Neural progenitor cell (in vitro differentiated cells): Measurements from ENCODE around the gene GBGT1. TPM values are rescaled to one million over a fixed set of nuclear protein-coding genes. Genes with fewer than 3 reads are reported as not detected.
"Not testable (repeated sequence)": the region's sequence is repeated elsewhere in the genome, so short reads cannot be mapped to it uniquely, and the experiment has no call there.

Source experiments
- DNase-seq: peaks from one replicate; pipeline ENCODE4 v3.0.0-alpha.2; 2016; ENCODE audit warnings: low spot score
- H2AFZ ChIP-seq: fragments of 200-600 bp; sonication (generic); replicated peaks from 2 replicates; pipeline ENCODE4 v1.6.1; 2016; ENCODE audit warnings: antibody characterized with exemption
- H3F3A ChIP-seq: fragments of 200-600 bp; sonication (generic); 2 replicates; pipeline ENCODE4 v1.6.1; 2016; ENCODE audit warnings: antibody characterized with exemption, low read depth
- H3K27ac ChIP-seq: fragments of 200-600 bp; sonication (generic); 2 replicates; pipeline ENCODE4 v1.5.1; 2016; ENCODE audit warnings: mild to moderate bottlenecking
- H3K27me3 ChIP-seq: fragments of 200-600 bp; sonication (generic); 2 replicates; pipeline ENCODE4 v1.6.1; 2016; ENCODE audit warnings: mild to moderate bottlenecking, moderate library complexity
- H3K36me3 ChIP-seq: fragments of 200-600 bp; sonication (generic); 2 replicates; pipeline ENCODE4 v1.5.1; 2016
- H3K4me1 ChIP-seq: fragments of 200-600 bp; sonication (generic); 2 replicates; pipeline ENCODE4 v1.6.1; 2016; ENCODE audit warnings: mixed run types
- H3K4me2 ChIP-seq: fragments of 200-600 bp; sonication (generic); 2 replicates; pipeline ENCODE4 v1.6.1; 2016
- H3K4me3 ChIP-seq: fragments of 200-600 bp; sonication (generic); 2 replicates; pipeline ENCODE4 v1.5.1; 2016
- H3K79me2 ChIP-seq: fragments of 200-600 bp; sonication (generic); 2 replicates; pipeline ENCODE4 v1.6.1; 2016; ENCODE audit warnings: low read depth
- H3K9ac ChIP-seq: fragments of 200-600 bp; sonication (generic); 2 replicates; pipeline ENCODE4 v1.6.1; 2016
- H3K9me3 ChIP-seq: fragments of 200-600 bp; sonication (generic); 2 replicates; pipeline ENCODE4 v1.5.1; 2016; ENCODE audit warnings: low read depth
- H4K20me1 ChIP-seq: fragments of 200-600 bp; sonication (generic); 2 replicates; pipeline ENCODE4 v1.6.1; 2016; ENCODE audit warnings: low read depth
- H3K27ac Mint-ChIP-seq: 3 replicates; pipeline ENCODE4 v1.8.0; 2021; ENCODE audit warnings: mixed read lengths
- H3K27me3 Mint-ChIP-seq: 2 replicates; pipeline ENCODE4 v1.8.0; 2022; ENCODE audit warnings: low read depth, mild to moderate bottlenecking, inconsistent platforms, moderate library complexity, mixed read lengths; ENCODE audit not compliant: insufficient read depth
- H3K36me3 Mint-ChIP-seq: 3 replicates; pipeline ENCODE4 v1.8.0; 2021; ENCODE audit warnings: mixed read lengths
- H3K4me1 Mint-ChIP-seq: 3 replicates; pipeline ENCODE4 v1.8.0; 2021; ENCODE audit warnings: mixed read lengths
- H3K4me3 Mint-ChIP-seq: 3 replicates; pipeline ENCODE4 v1.8.0; 2021; ENCODE audit warnings: mild to moderate bottlenecking, moderate library complexity, mixed read lengths
- H3K9me3 Mint-ChIP-seq: 3 replicates; pipeline ENCODE4 v1.8.0; 2020; ENCODE audit warnings: mixed read lengths
- CTCF ChIP-seq: fragments of 200-600 bp; sonication (generic); IDR thresholded peaks from 2 replicates; pipeline ENCODE4 v1.5.1; 2017; ENCODE audit warnings: antibody characterized with exemption, mild to moderate bottlenecking
- EZH2 ChIP-seq: fragments of 200-600 bp; sonication (generic); IDR thresholded peaks from 2 replicates; pipeline ENCODE4 v1.6.1; 2017; ENCODE audit warnings: antibody characterized with exemption, mild to moderate bottlenecking, moderate library complexity
- EZH2phosphoT487 ChIP-seq: fragments of 200-600 bp; sonication (generic); IDR thresholded peaks from 2 replicates; pipeline ENCODE4 v1.6.1; 2017; ENCODE audit warnings: antibody characterized with exemption
- total RNA-seq: library from RNA; depleted of rRNA; stranded (reverse); fragments of >200 nt; gene quantifications from 2 replicates; pipeline ENCODE4 v1.2.3, GENCODE V29; 2015; ENCODE audit warnings: low replicate concordance

The GBGT1 gene
- 2.0 and 3.0 TPM in 2 replicates for total RNA-seq

GRCh38 chr9:133163504-133164172 lies at the start of gene GBGT1:
Gene GBGT1, minus strand, starts transcription at chr9:133163914. Its CDS starts 1,502 bp downstream, at chr9:133162412.
- H3K4me1 ChIP-seq, result peaks cover 6% of the 10 kb centered on the region
- peak within 1 kb of the TSS; percentile 67 for H3K4me3 ChIP-seq
- no peak for TF ChIP-seq EZH2phosphoT487
- TF ChIP-seq EZH2, result peak; percentile 44
- no peaks in the 10 kb centered on the region for H3K36me3 ChIP-seq
- peaks cover 4% of the 10 kb centered on the region for H3F3A ChIP-seq
- H3K27ac ChIP-seq, result no peak within 1 kb of the TSS
- peak within 1 kb of the TSS; percentile 82 for H3K4me2 ChIP-seq
- H3K4me1 Mint-ChIP-seq, result peaks cover 8% of the 10 kb centered on the region
- H3K9me3 ChIP-seq, result no peaks in the 10 kb centered on the region
- H3K27me3 ChIP-seq, result peaks cover 47% of the 10 kb centered on the region
- H3K36me3 Mint-ChIP-seq, result no peaks in the 10 kb centered on the region
- H3K9ac ChIP-seq, result no peak within 1 kb of the TSS
- peak within 1 kb of the TSS; percentile 89 for H2AFZ ChIP-seq
- DNase-seq, result peak; percentile 82
- no peaks in the 10 kb centered on the region for H3K9me3 Mint-ChIP-seq
- H3K27ac Mint-ChIP-seq, result no peak within 1 kb of the TSS
- H3K27me3 Mint-ChIP-seq, result peaks cover 8% of the 10 kb centered on the region
- peak within 1 kb of the TSS; percentile 83 for H3K4me3 Mint-ChIP-seq
- H4K20me1 ChIP-seq, result peaks cover 3% of the 10 kb centered on the region
- H3K79me2 ChIP-seq, result no peaks in the 10 kb centered on the region

GRCh38 chr9:133210609-133211008 lies 46.9 kb upstream of the GBGT1 start:
- Histone ChIP-seq H2AFZ (no peak overlapping the region), H3K9me3 (no peaks in the 10 kb centered on the region), H3K27me3 (peaks cover 78% of the 10 kb centered on the region), H3K36me3 (no peaks in the 10 kb centered on the region), H3K4me3 (no peak overlapping the region), H3F3A (no peaks in the 10 kb centered on the region), H4K20me1 (no peaks in the 10 kb centered on the region), H3K9ac (no peak overlapping the region), H3K27ac (no peak overlapping the region), H3K4me1 (no peaks in the 10 kb centered on the region), H3K4me2 (no peak overlapping the region), H3K79me2 (no peaks in the 10 kb centered on the region)
- H3K27me3 Mint-ChIP-seq, result peaks cover 12% of the 10 kb centered on the region
- H3K9me3 Mint-ChIP-seq, result peaks cover 13% of the 10 kb centered on the region
- TF ChIP-seq EZH2phosphoT487 (no peak), CTCF (no peak), EZH2 (no peak)
- H3K36me3 Mint-ChIP-seq, result no peaks in the 10 kb centered on the region
- no peak for DNase-seq
- no peak overlapping the region for H3K27ac Mint-ChIP-seq
- H3K4me3 Mint-ChIP-seq, result no peak overlapping the region
- H3K4me1 Mint-ChIP-seq, result no peaks in the 10 kb centered on the region

GRCh38 chr9:133210202-133210532 lies 46.5 kb upstream of the GBGT1 start:
- Mint-ChIP-seq H3K27ac (no peak overlapping the region), H3K9me3 (peaks cover 10% of the 10 kb centered on the region), H3K27me3 (peaks cover 12% of the 10 kb centered on the region), H3K4me3 (peak overlapping the region; percentile 24), H3K36me3 (no peaks in the 10 kb centered on the region), H3K4me1 (no peaks in the 10 kb centered on the region)
- no peak overlapping the region for H3K4me3 ChIP-seq
- peaks cover 74% of the 10 kb centered on the region for H3K27me3 ChIP-seq
- no peaks in the 10 kb centered on the region for H4K20me1 ChIP-seq
- no peaks in the 10 kb centered on the region for H3K4me1 ChIP-seq
- H2AFZ ChIP-seq, result no peak overlapping the region
- H3K27ac ChIP-seq, result no peak overlapping the region
- TF ChIP-seq CTCF (no peak), EZH2phosphoT487 (no peak), EZH2 (no peak)
- DNase-seq, result no peak
- no peaks in the 10 kb centered on the region for H3K36me3 ChIP-seq
- H3K9me3 ChIP-seq, result no peaks in the 10 kb centered on the region
- no peaks in the 10 kb centered on the region for H3K79me2 ChIP-seq
- no peak overlapping the region for H3K4me2 ChIP-seq
- H3K9ac ChIP-seq, result no peak overlapping the region
- H3F3A ChIP-seq, result no peaks in the 10 kb centered on the region

- Mint-ChIP-seq H3K27me3 (peaks cover 12% of the 10 kb centered on the region), H3K4me3 (peak overlapping the region; percentile 24)
- not testable (repeated sequence) for H3K4me2 ChIP-seq, H2AFZ ChIP-seq, H3K4me1 Mint-ChIP-seq, DNase-seq, H3K27ac Mint-ChIP-seq, H3K9me3 ChIP-seq, H3K9me3 Mint-ChIP-seq, H3K36me3 ChIP-seq, H3K9ac ChIP-seq, H4K20me1 ChIP-seq, H3K36me3 Mint-ChIP-seq, H3K4me3 ChIP-seq, H3K79me2 ChIP-seq, H3F3A ChIP-seq, H3K4me1 ChIP-seq, H3K27ac ChIP-seq
- peaks cover 74% of the 10 kb centered on the region for H3K27me3 ChIP-seq
These were observed 45.9 kb upstream of the GBGT1 start for GRCh38 chr9:133209327-133210201.

GRCh38 chr9:133208880-133209300 lies 45.2 kb upstream of the GBGT1 start, which contains the start of gene OBP2B:
Gene OBP2B, minus strand, starts transcription at chr9:133209250. Its CDS starts 51 bp downstream, at chr9:133209199.
- H3K4me3 ChIP-seq, H2AFZ ChIP-seq, H3K4me2 ChIP-seq, H3K4me1 Mint-ChIP-seq, H3K36me3 Mint-ChIP-seq, H3K9me3 Mint-ChIP-seq, H4K20me1 ChIP-seq, H3K79me2 ChIP-seq, H3K4me1 ChIP-seq, H3K9me3 ChIP-seq, DNase-seq, H3K27me3 Mint-ChIP-seq, H3K9ac ChIP-seq, H3K36me3 ChIP-seq, H3F3A ChIP-seq, H3K27ac ChIP-seq, H3K27ac Mint-ChIP-seq: not testable (repeated sequence)
- peaks cover 74% of the 10 kb centered on the region for H3K27me3 ChIP-seq
- H3K4me3 Mint-ChIP-seq, result peak within 1 kb of the TSS; percentile 24

DNA sequence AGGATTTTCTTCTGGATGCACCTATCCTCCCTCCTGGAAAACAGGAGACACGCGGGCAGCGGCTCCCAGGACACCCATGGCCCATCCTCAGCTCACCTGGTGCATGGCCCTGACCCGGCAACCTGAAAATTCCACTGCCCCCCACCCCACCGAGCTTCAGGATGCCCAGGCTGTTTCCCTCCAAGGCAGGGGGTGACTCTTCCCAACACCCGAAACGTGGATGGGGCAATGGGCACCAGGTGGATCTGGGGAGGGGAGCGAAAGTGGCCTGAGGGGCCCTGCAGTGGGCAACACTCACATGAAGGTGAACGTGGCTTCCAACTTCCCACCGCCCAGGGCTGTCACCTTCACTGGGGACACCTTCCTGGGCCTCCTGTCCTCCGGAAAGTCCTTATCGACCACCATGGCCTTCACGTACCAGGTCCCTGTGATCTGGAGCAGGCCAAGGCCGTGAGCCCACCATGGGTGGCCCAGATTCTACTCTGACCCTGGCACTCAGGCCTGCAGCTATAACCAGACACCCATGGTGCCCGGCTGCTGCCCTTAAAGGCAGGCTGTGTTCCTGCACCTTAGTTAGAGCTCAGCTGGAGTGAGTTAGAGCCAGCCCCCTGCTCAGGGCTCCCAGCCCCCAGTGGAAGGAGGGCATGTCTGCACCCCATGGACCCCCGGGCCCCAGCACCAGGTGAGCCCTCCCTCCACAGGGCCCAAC lies 44.6 kb upstream of the GBGT1 start:
- H3K27ac ChIP-seq, H3K36me3 ChIP-seq, H3F3A ChIP-seq, H3K4me3 ChIP-seq, H3K4me2 ChIP-seq, H3K36me3 Mint-ChIP-seq, H3K9ac ChIP-seq, H3K27ac Mint-ChIP-seq, H3K27me3 Mint-ChIP-seq, H3K9me3 Mint-ChIP-seq, H3K9me3 ChIP-seq, H4K20me1 ChIP-seq, DNase-seq, H3K79me2 ChIP-seq, H3K4me1 ChIP-seq, H2AFZ ChIP-seq, H3K4me1 Mint-ChIP-seq, H3K4me3 Mint-ChIP-seq: not testable (repeated sequence)
- H3K27me3 ChIP-seq, result peaks cover 74% of the 10 kb centered on the region
